ENCODE data around the gene RABGAP1L.

The RABGAP1L gene

DNA sequence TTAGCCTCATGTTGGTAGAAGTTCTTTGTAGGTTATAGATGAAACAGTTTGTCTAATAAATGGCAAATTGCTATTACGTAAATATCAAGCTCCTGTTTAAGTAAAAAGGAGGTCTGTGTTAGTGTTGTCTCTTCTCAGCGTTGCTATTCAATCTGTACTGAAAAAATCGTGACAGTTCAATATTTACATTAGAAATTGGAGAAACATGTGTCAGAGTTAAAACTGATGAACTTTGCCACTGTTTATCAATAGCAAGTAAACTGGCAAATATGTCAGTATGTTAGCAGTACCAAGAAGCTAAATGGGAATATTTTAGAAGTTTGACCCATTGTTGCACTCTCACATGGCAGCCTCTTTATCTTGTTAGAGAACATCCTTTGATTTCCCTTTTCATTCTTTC, 506.9 kb downstream of the RABGAP1L start:
- Histone ChIP-seq H3K36me3 (ENCODE audit: insufficient read depth, low read length) (no peaks in the 10 kb centered on the region), H3K27ac (no peak overlapping the region), H3K9me3 (ENCODE audit: low read depth, low read length) (no peaks in the 10 kb centered on the region), H3K4me3 (no peak overlapping the region), H3K9ac (ENCODE audit: insufficient read length) (no peak overlapping the region)
- no peak for TF ChIP-seq EZH2 (IDR thresholded peaks at IDR 0.05)
- no peak for TF ChIP-seq FOXP2 (optimal IDR thresholded peaks at IDR 0.05; ENCODE audit: control extremely low read depth, extremely low read length, insufficient read depth)
- no peak for TF ChIP-seq POLR2AphosphoS5 (IDR thresholded peaks at IDR 0.05; ENCODE audit: borderline replicate concordance, low read depth, low read length)
- no peak for DNase-seq (ENCODE audit: low read depth, low spot score)

- H3K27ac ChIP-seq, result no peak overlapping the region
- TF ChIP-seq EZH2 (IDR thresholded peaks at IDR 0.05), result no peak
- TF ChIP-seq FOXP2 (optimal IDR thresholded peaks at IDR 0.05; ENCODE audit: control extremely low read depth, extremely low read length, insufficient read depth), result no peak
- no peak for TF ChIP-seq POLR2AphosphoS5 (IDR thresholded peaks at IDR 0.05; ENCODE audit: borderline replicate concordance, low read depth, low read length)
- no peaks in the 10 kb centered on the region for H3K36me3 ChIP-seq (ENCODE audit: insufficient read depth, low read length)
- H3K4me3 ChIP-seq, result no peak overlapping the region
- DNase-seq (ENCODE audit: low read depth, low spot score), result no peak
- no peak overlapping the region for H3K9ac ChIP-seq (ENCODE audit: insufficient read length)
- no peaks in the 10 kb centered on the region for H3K9me3 ChIP-seq (ENCODE audit: low read depth, low read length)
Measured at GRCh38 chr1:174671826-174672225, 512.5 kb downstream of the RABGAP1L start.

GRCh38 chr1:174676856-174677255, 517.5 kb downstream of the RABGAP1L start:
- DNase-seq (ENCODE audit: low read depth, low spot score), result no peak
- Histone ChIP-seq H3K4me3 (no peak overlapping the region), H3K36me3 (ENCODE audit: insufficient read depth, low read length) (no peaks in the 10 kb centered on the region), H3K9me3 (ENCODE audit: low read depth, low read length) (no peaks in the 10 kb centered on the region), H3K9ac (ENCODE audit: insufficient read length) (no peak overlapping the region), H3K27ac (no peak overlapping the region)
- TF ChIP-seq FOXP2 (optimal IDR thresholded peaks at IDR 0.05; ENCODE audit: control extremely low read depth, extremely low read length, insufficient read depth), result no peak
- no peak for TF ChIP-seq EZH2 (IDR thresholded peaks at IDR 0.05)
- TF ChIP-seq POLR2AphosphoS5 (IDR thresholded peaks at IDR 0.05; ENCODE audit: borderline replicate concordance, low read depth, low read length), result no peak

DNA sequence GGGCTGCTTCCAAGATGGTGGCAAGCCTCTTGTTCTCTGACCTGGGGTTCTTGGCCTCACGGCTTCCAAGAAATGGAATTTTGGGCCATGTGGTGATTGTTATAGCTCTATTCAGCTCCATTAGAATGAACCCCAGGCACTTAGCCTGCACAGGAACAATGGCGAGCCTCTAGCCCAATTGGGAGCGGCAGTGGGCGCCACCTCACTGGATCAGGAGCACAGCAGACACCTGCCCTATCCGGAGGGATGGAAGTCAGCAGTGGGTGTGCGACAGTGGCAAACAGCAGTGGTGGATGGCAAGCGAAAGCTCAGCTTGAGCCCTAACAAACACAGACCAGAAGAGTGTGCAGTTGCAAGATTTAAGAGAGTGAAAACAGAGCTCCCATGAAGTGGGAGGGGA, 519.3 kb downstream of the RABGAP1L start:
- no peaks in the 10 kb centered on the region for H3K36me3 ChIP-seq (ENCODE audit: insufficient read depth, low read length)
- H3K9me3 ChIP-seq (ENCODE audit: low read depth, low read length), result no peaks in the 10 kb centered on the region
- no peak overlapping the region for H3K4me3 ChIP-seq
- TF ChIP-seq POLR2AphosphoS5 (IDR thresholded peaks at IDR 0.05; ENCODE audit: borderline replicate concordance, low read depth, low read length), result no peak
- no peak for TF ChIP-seq FOXP2 (optimal IDR thresholded peaks at IDR 0.05; ENCODE audit: control extremely low read depth, extremely low read length, insufficient read depth)
- TF ChIP-seq EZH2 (IDR thresholded peaks at IDR 0.05), result no peak
- H3K27ac ChIP-seq, result no peak overlapping the region
- DNase-seq (ENCODE audit: low read depth, low spot score), result no peak
- no peak overlapping the region for H3K9ac ChIP-seq (ENCODE audit: insufficient read length)

- no peak for DNase-seq (ENCODE audit: low read depth, low spot score)
- TF ChIP-seq EZH2 (IDR thresholded peaks at IDR 0.05), result no peak
- no peak for TF ChIP-seq POLR2AphosphoS5 (IDR thresholded peaks at IDR 0.05; ENCODE audit: borderline replicate concordance, low read depth, low read length)
- TF ChIP-seq FOXP2 (optimal IDR thresholded peaks at IDR 0.05; ENCODE audit: control extremely low read depth, extremely low read length, insufficient read depth), result no peak
- H3K9ac ChIP-seq (ENCODE audit: insufficient read length), result no peak overlapping the region
- H3K4me3 ChIP-seq, result no peak overlapping the region
- no peak overlapping the region for H3K27ac ChIP-seq
- no peaks in the 10 kb centered on the region for H3K36me3 ChIP-seq (ENCODE audit: insufficient read depth, low read length)
- no peaks in the 10 kb centered on the region for H3K9me3 ChIP-seq (ENCODE audit: low read depth, low read length)
Measured at GRCh38 chr1:174680101-174680500, 520.8 kb downstream of the RABGAP1L start.

- Histone ChIP-seq H3K27ac (no peak overlapping the region), H3K9me3 (ENCODE audit: low read depth, low read length) (no peaks in the 10 kb centered on the region), H3K36me3 (ENCODE audit: insufficient read depth, low read length) (no peaks in the 10 kb centered on the region), H3K4me3 (no peak overlapping the region), H3K9ac (ENCODE audit: insufficient read length) (no peak overlapping the region)
- DNase-seq (ENCODE audit: low read depth, low spot score), result no peak
- no peak for TF ChIP-seq POLR2AphosphoS5 (IDR thresholded peaks at IDR 0.05; ENCODE audit: borderline replicate concordance, low read depth, low read length)
- TF ChIP-seq FOXP2 (optimal IDR thresholded peaks at IDR 0.05; ENCODE audit: control extremely low read depth, extremely low read length, insufficient read depth), result no peak
- TF ChIP-seq EZH2 (IDR thresholded peaks at IDR 0.05), result no peak
Measured at GRCh38 chr1:174682419-174683008, 523.2 kb downstream of the RABGAP1L start.

GRCh38 chr1:174686213-174686612, 526.9 kb downstream of the RABGAP1L start:
- TF ChIP-seq POLR2AphosphoS5 (IDR thresholded peaks at IDR 0.05; ENCODE audit: borderline replicate concordance, low read depth, low read length) (no peak), FOXP2 (optimal IDR thresholded peaks at IDR 0.05; ENCODE audit: control extremely low read depth, extremely low read length, insufficient read depth) (no peak), EZH2 (IDR thresholded peaks at IDR 0.05) (no peak)
- no peak overlapping the region for H3K27ac ChIP-seq
- H3K9me3 ChIP-seq (ENCODE audit: low read depth, low read length), result no peaks in the 10 kb centered on the region
- no peaks in the 10 kb centered on the region for H3K36me3 ChIP-seq (ENCODE audit: insufficient read depth, low read length)
- H3K4me3 ChIP-seq, result no peak overlapping the region
- no peak for DNase-seq (ENCODE audit: low read depth, low spot score)
- no peak overlapping the region for H3K9ac ChIP-seq (ENCODE audit: insufficient read length)

DNA sequence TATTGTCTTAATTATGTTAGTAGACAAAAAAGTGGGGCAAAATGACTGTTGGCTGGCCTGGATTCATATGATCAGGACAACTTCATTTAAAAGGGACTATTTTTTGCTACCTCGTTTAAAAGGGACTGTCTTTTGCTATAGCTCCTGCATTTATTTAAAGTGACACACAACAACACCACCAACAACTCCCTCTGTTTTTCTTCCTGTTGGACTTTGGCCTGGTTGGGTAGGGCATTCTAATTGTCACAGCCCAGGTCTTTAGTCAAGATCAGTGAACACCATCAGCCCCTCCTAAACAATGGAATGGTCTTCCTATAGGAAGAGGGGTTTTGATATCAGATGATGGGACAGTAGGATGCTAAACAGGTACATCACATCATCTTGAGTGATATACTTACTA, 530.2 kb downstream of the RABGAP1L start:
- no peak overlapping the region for H3K4me3 ChIP-seq
- H3K27ac ChIP-seq, result no peak overlapping the region
- no peaks in the 10 kb centered on the region for H3K36me3 ChIP-seq (ENCODE audit: insufficient read depth, low read length)
- no peak overlapping the region for H3K9ac ChIP-seq (ENCODE audit: insufficient read length)
- H3K9me3 ChIP-seq (ENCODE audit: low read depth, low read length), result no peaks in the 10 kb centered on the region
- no peak for DNase-seq (ENCODE audit: low read depth, low spot score)
- TF ChIP-seq POLR2AphosphoS5 (IDR thresholded peaks at IDR 0.05; ENCODE audit: borderline replicate concordance, low read depth, low read length), result no peak
- no peak for TF ChIP-seq FOXP2 (optimal IDR thresholded peaks at IDR 0.05; ENCODE audit: control extremely low read depth, extremely low read length, insufficient read depth)
- no peak for TF ChIP-seq EZH2 (IDR thresholded peaks at IDR 0.05)

DNA sequence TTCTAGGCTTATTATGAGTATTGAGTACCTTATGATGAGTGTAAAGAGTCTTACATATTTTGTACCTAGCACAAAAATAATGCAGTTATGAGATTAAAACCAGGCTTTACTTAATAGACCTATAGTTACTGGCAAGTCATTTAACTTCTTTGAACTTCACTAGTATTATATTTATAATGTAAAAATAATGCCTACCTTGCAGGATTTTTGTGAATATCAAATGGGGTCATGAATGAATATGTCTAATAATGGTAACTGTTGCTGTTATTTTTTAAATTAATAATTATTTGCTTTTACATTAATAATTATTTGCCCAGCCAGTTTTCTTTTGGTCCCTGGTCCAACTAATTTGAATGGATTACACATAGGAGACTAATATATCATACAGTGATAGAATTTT, 530.9 kb downstream of the RABGAP1L start:
- no peaks in the 10 kb centered on the region for H3K36me3 ChIP-seq (ENCODE audit: insufficient read depth, low read length)
- H3K9ac ChIP-seq (ENCODE audit: insufficient read length), result no peak overlapping the region
- no peak overlapping the region for H3K27ac ChIP-seq
- H3K9me3 ChIP-seq (ENCODE audit: low read depth, low read length), result no peaks in the 10 kb centered on the region
- TF ChIP-seq POLR2AphosphoS5 (IDR thresholded peaks at IDR 0.05; ENCODE audit: borderline replicate concordance, low read depth, low read length) (no peak), FOXP2 (optimal IDR thresholded peaks at IDR 0.05; ENCODE audit: control extremely low read depth, extremely low read length, insufficient read depth) (no peak), EZH2 (IDR thresholded peaks at IDR 0.05) (no peak)
- H3K4me3 ChIP-seq, result no peak overlapping the region
- no peak for DNase-seq (ENCODE audit: low read depth, low spot score)
